Activated CD4-positive, alpha-beta T cell treated with anti-CD3 and anti-CD28 coated beads for 36 hours (primary cell): ENCODE data around the gene GAMT. TPM values are rescaled to one million over a fixed set of nuclear protein-coding genes. Genes with fewer than 3 reads are reported as not detected.

Experiments used
- ATAC-seq: fragments of 200-7000 bp; cut with Tn5 transposase; one replicate; pipeline ENCODE4 v1.10.0; 2021; ENCODE audit warnings: mild to moderate bottlenecking, moderate library complexity
- CTCF ChIA-PET: fragments of 350-600 bp; sonication (Branson Sonifier 250); formaldehyde crosslinking; loops from one replicate; lab custom pipeline; 2021; ENCODE audit warnings: antibody characterized with exemption; lab: Charles Lee
- POLR2A ChIA-PET: fragments of 350-600 bp; sonication (Branson Sonifier 250); formaldehyde crosslinking; loops from one replicate; lab custom pipeline; 2021; ENCODE audit warnings: antibody characterized with exemption, inconsistent platforms; lab: Charles Lee
- DNase-seq: peaks from one replicate; pipeline ENCODE4 v3.0.0-alpha.2; 2020
- H3K27ac Mint-ChIP-seq: one replicate; pipeline ENCODE4 v1.8.0; 2021; ENCODE audit warnings: mixed read lengths
- H3K27me3 Mint-ChIP-seq: one replicate; pipeline ENCODE4 v1.8.0; 2021; ENCODE audit warnings: mixed read lengths
- H3K36me3 Mint-ChIP-seq: one replicate; pipeline ENCODE4 v1.8.0; 2021; ENCODE audit warnings: low read depth, mixed read lengths
- H3K4me1 Mint-ChIP-seq: one replicate; pipeline ENCODE4 v1.8.0; 2021; ENCODE audit warnings: mixed read lengths
- H3K4me3 Mint-ChIP-seq: one replicate; pipeline ENCODE4 v1.8.0; 2021; ENCODE audit warnings: mild to moderate bottlenecking, moderate library complexity, mixed read lengths
- H3K9me3 Mint-ChIP-seq: one replicate; pipeline ENCODE4 v1.8.0; 2021; ENCODE audit warnings: low read depth, mixed read lengths
- intact Hi-C, 2 experiments: fragments of 100-400 bp; cut with DNase I in 1 of 2; cut with micrococcal nuclease in 1 of 2; formaldehyde crosslinking; loops; one replicate each; pipeline versions ENCODE4 v1.14.2 to v1.15.1; 2022 to 2024; cut with DNase I, micrococcal nuclease
- total RNA-seq, 2 experiments: library from RNA; stranded (reverse); gene quantifications; one replicate each; pipeline ENCODE4 v1.2.3, GENCODE V29; 2021

The GAMT gene
- total RNA-seq, 2 experiments from 2014 or later = 30.4 to 31.5 TPM

- DNase-seq (no peak), ATAC-seq (no peak)
- H3K36me3 Mint-ChIP-seq = peaks cover 10% of the 10 kb centered on the region
- POLR2A ChIA-PET = interaction anchor here (0.6 kb wide), 1 partner anchor 1013 kb away, joined by 4 read pairs; no protein-coding TSS in a partner anchor
- no peak overlapping the region for H3K27ac Mint-ChIP-seq
- no peaks in the 10 kb centered on the region for H3K9me3 Mint-ChIP-seq
- CTCF ChIA-PET = interaction anchor here (0.8 to 2.1 kb wide), 4 partner anchors 18 to 138 kb away, joined by 4 to 10 read pairs (median 4); partner anchors contain the start of gene CIRBP
- intact Hi-C loops = loop anchor here (2.0 to 5.0 kb wide), 3 partner anchors 27 to 271 kb away; partner anchors contain the start of genes FAM174C (in 1 of the 2) and TCF3 (in 1 of the 2)
- peaks cover 20% of the 10 kb centered on the region for H3K4me1 Mint-ChIP-seq
- H3K27me3 Mint-ChIP-seq = peaks cover 2% of the 10 kb centered on the region
- no peak overlapping the region for H3K4me3 Mint-ChIP-seq
These were observed 19.1 kb downstream of the GAMT start for GRCh38 chr19:1382250-1382649.

- ChIA-PET CTCF (interaction anchor here (0.7 kb wide), 1 partner anchor 402 kb away, joined by 3 read pairs; no protein-coding TSS in a partner anchor), POLR2A (no interaction called here)
- no peak overlapping the region for H3K27ac Mint-ChIP-seq
- H3K36me3 Mint-ChIP-seq = peaks cover 14% of the 10 kb centered on the region
- no peak overlapping the region for H3K4me3 Mint-ChIP-seq
- peaks cover 14% of the 10 kb centered on the region for H3K4me1 Mint-ChIP-seq
- peaks cover 2% of the 10 kb centered on the region for H3K27me3 Mint-ChIP-seq
- no peaks in the 10 kb centered on the region for H3K9me3 Mint-ChIP-seq
- DNase-seq = no peak
- no peak for ATAC-seq
- intact Hi-C loops = loop anchor here in 1 of 2 experiments (5.0 kb wide), 1 partner anchor 103 kb away; the partner anchor contains the start of gene FAM174C
These were observed 21.3 kb downstream of the GAMT start for GRCh38 chr19:1379961-1380489.

- intact Hi-C loops = no loop called here
- no peak overlapping the region for H3K4me3 Mint-ChIP-seq
- H3K4me1 Mint-ChIP-seq = peaks cover 7% of the 10 kb centered on the region
- H3K9me3 Mint-ChIP-seq = no peaks in the 10 kb centered on the region
- peaks cover 14% of the 10 kb centered on the region for H3K36me3 Mint-ChIP-seq
- ChIA-PET POLR2A (no interaction called here), CTCF (no interaction called here)
- peaks cover 2% of the 10 kb centered on the region for H3K27me3 Mint-ChIP-seq
- DNase-seq (no peak), ATAC-seq (no peak)
- no peak overlapping the region for H3K27ac Mint-ChIP-seq
These were observed 22.0 kb downstream of the GAMT start for GRCh38 chr19:1379126-1379905.

- H3K9me3 Mint-ChIP-seq = no peaks in the 10 kb centered on the region
- POLR2A ChIA-PET = no interaction called here
- H3K36me3 Mint-ChIP-seq = peaks cover 11% of the 10 kb centered on the region
- no peaks in the 10 kb centered on the region for H3K27me3 Mint-ChIP-seq
- peaks cover 4% of the 10 kb centered on the region for H3K4me1 Mint-ChIP-seq
- CTCF ChIA-PET = no interaction called here
- DNase-seq (no peak), ATAC-seq (no peak)
- no peak overlapping the region for H3K4me3 Mint-ChIP-seq
- intact Hi-C loops = no loop called here
- no peak overlapping the region for H3K27ac Mint-ChIP-seq
These were observed 23.2 kb downstream of the GAMT start for GRCh38 chr19:1377965-1378785.

- peaks cover 13% of the 10 kb centered on the region for H3K36me3 Mint-ChIP-seq
- no peak overlapping the region for H3K27ac Mint-ChIP-seq
- H3K9me3 Mint-ChIP-seq = no peaks in the 10 kb centered on the region
- POLR2A ChIA-PET = no interaction called here
- no peak for ATAC-seq
- no peaks in the 10 kb centered on the region for H3K27me3 Mint-ChIP-seq
- CTCF ChIA-PET = no interaction called here
- no peak for DNase-seq
- H3K4me3 Mint-ChIP-seq = no peak overlapping the region
- H3K4me1 Mint-ChIP-seq = no peaks in the 10 kb centered on the region
- intact Hi-C loops = no loop called here
These were observed 24.0 kb downstream of the GAMT start for GRCh38 chr19:1377176-1377964.

- Mint-ChIP-seq H3K4me1 (no peaks in the 10 kb centered on the region), H3K4me3 (no peak overlapping the region), H3K27ac (no peak overlapping the region), H3K9me3 (no peaks in the 10 kb centered on the region), H3K27me3 (no peaks in the 10 kb centered on the region), H3K36me3 (peaks cover 13% of the 10 kb centered on the region)
- intact Hi-C loops = no loop called here
- ATAC-seq (no peak), DNase-seq (no peak)
- CTCF ChIA-PET = no interaction called here
- POLR2A ChIA-PET = no interaction called here
These were observed 24.9 kb downstream of the GAMT start for GRCh38 chr19:1376415-1376805.

- intact Hi-C loops = no loop called here
- no peaks in the 10 kb centered on the region for H3K4me1 Mint-ChIP-seq
- no peaks in the 10 kb centered on the region for H3K27me3 Mint-ChIP-seq
- POLR2A ChIA-PET = no interaction called here
- CTCF ChIA-PET = no interaction called here
- no peak overlapping the region for H3K4me3 Mint-ChIP-seq
- H3K9me3 Mint-ChIP-seq = no peaks in the 10 kb centered on the region
- no peak overlapping the region for H3K27ac Mint-ChIP-seq
- ATAC-seq (no peak), DNase-seq (no peak)
- H3K36me3 Mint-ChIP-seq = peaks cover 18% of the 10 kb centered on the region
These were observed 27.1 kb downstream of the GAMT start for GRCh38 chr19:1374250-1374577.

GRCh38 chr19:1373534-1374249 lies 27.6 kb downstream of the GAMT start:
- no peak for DNase-seq
- peaks cover 18% of the 10 kb centered on the region for H3K36me3 Mint-ChIP-seq
- no peak overlapping the region for H3K27ac Mint-ChIP-seq
- no peaks in the 10 kb centered on the region for H3K9me3 Mint-ChIP-seq
- H3K27me3 Mint-ChIP-seq = no peaks in the 10 kb centered on the region
- CTCF ChIA-PET = interaction anchor here (1.0 to 1.1 kb wide), 2 partner anchors 10 to 129 kb away, joined by 3 to 6 read pairs; partner anchors contain the start of gene NDUFS7
- intact Hi-C loops = no loop called here
- H3K4me3 Mint-ChIP-seq = no peak overlapping the region
- ATAC-seq = no peak
- H3K4me1 Mint-ChIP-seq = no peaks in the 10 kb centered on the region
- POLR2A ChIA-PET = no interaction called here

- ChIA-PET POLR2A (no interaction called here), CTCF (interaction anchor here (1.0 to 1.1 kb wide), 2 partner anchors 10 to 129 kb away, joined by 3 to 6 read pairs; partner anchors contain the start of gene NDUFS7)
- Mint-ChIP-seq H3K36me3 (peaks cover 17% of the 10 kb centered on the region), H3K27me3 (no peaks in the 10 kb centered on the region), H3K27ac (no peak overlapping the region), H3K9me3 (no peaks in the 10 kb centered on the region), H3K4me1 (no peaks in the 10 kb centered on the region), H3K4me3 (no peak overlapping the region)
- intact Hi-C loops = no loop called here
- no peak for DNase-seq
- no peak for ATAC-seq
These were observed 28.3 kb downstream of the GAMT start for GRCh38 chr19:1373042-1373533.

- no peak for DNase-seq
- peaks cover 16% of the 10 kb centered on the region for H3K36me3 Mint-ChIP-seq
- no peaks in the 10 kb centered on the region for H3K4me1 Mint-ChIP-seq
- no peak overlapping the region for H3K27ac Mint-ChIP-seq
- no peaks in the 10 kb centered on the region for H3K27me3 Mint-ChIP-seq
- CTCF ChIA-PET = no interaction called here
- no peak overlapping the region for H3K4me3 Mint-ChIP-seq
- no peaks in the 10 kb centered on the region for H3K9me3 Mint-ChIP-seq
- intact Hi-C loops = no loop called here
- POLR2A ChIA-PET = no interaction called here
- no peak for ATAC-seq
These were observed 30.6 kb downstream of the GAMT start for GRCh38 chr19:1370579-1371361.
